HG03565 (cell line): Measurements from ENCODE around the gene NUDT16.
"Not testable (repeated sequence)": the region's sequence is repeated elsewhere in the genome, so short reads cannot be mapped to it uniquely, and the experiment has no call there.

Experiments
- ATAC-seq: cut with Tn5 transposase; IDR thresholded peaks from one replicate; pipeline ENCODE4 v1.9.1; 2021; ENCODE audit warnings: mild to moderate bottlenecking, moderate library complexity; ENCODE audit not compliant: unreplicated experiment

NUDT16 gene

DNA sequence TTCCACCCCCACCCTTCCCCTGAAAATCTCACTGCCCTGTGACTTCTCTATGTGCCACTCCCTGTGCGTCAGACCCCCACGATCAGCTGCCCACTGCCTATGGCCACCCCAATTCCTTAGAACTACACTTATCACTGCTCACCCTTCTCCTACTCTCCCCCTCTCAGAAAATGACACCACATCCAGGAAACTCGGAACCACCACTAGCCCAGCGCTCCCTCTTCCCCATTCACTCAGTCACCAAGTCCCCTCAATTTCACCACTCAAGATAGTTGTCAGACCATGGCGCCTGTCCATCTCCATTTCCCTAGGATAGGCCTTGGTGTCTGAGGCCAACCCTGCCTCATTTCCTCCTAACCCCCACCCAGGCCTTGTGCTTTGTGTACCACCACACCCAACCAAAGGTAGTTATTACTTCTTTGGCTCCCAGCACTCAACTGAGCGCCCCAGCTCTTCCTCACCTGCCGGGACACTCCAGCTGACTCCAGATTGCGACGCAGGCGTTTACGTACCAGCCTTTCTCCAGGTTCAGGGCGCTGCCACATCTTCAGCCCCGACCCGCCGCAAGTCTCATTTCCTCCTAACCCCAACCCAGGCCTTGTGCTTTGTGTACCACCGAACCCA is 641 bp upstream of the NUDT16 start:
- ATAC-seq, result not testable (repeated sequence)

- no peak for ATAC-seq
Measured at GRCh38 chr3:131386429-131387165, 5.0 kb downstream of the NUDT16 start.

GRCh38 chr3:131387796-131388489 is 6.4 kb downstream of the NUDT16 start:
- ATAC-seq, result no peak

- ATAC-seq, result no peak
Measured at GRCh38 chr3:131388490-131388799, 6.9 kb downstream of the NUDT16 start.

DNA sequence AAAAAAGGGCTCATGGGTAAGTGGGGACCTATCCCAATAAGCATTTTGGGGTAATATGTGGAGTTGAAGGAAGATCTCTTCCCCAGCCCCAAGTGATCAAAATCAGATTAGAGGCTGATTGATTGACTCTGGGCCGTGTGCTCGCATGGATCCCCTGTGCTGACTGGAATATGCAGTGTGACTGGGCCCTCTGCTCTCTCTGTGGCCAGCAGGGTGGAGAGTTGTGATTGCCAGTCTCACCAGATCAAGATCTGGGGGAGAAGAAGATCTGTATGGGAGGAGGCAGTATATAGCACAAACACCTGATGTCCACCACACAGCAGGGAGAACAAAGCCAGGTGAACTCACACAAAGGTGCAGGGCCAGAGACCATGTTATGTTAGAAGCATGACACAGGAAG is 8.8 kb downstream of the NUDT16 start:
- ATAC-seq, result no peak

DNA sequence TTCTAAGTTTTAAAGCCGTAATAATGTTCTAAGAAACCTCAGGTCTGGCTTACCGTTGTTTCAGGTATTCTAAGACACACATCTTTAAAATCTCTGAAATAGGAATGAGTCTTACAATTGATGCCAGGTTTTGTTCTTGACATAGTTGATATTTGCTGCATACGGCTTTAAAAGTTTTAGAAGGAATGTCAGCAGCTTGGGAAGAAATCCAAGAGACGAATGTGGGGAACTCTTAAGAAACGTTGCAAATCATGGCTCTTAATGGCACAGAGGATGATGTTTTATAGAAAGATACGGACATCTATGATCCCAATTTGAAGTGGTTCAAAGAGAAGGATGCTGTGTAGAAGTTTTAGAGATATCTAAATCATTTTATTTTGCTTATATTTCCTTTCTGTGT is 11.5 kb downstream of the NUDT16 start:
- no peak for ATAC-seq

DNA sequence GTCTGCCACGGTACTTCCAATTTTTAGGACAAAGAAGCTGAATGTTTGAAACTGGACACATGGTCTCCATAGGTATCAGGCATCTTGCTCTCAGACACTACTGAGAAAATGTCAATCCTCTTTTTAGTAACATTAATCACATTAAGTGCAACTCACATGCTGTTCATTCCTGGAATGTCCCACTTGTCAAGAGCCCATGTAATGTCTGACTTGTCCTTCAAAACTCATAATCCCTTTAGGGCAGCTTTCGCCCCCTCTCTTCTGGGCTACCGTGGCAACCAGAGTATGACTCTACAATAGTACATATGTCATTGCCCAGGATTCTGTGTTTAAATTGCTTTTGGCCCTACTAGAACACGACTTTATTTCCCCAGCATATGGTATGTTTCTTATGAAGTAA is 12.3 kb downstream of the NUDT16 start:
- ATAC-seq, result no peak

DNA sequence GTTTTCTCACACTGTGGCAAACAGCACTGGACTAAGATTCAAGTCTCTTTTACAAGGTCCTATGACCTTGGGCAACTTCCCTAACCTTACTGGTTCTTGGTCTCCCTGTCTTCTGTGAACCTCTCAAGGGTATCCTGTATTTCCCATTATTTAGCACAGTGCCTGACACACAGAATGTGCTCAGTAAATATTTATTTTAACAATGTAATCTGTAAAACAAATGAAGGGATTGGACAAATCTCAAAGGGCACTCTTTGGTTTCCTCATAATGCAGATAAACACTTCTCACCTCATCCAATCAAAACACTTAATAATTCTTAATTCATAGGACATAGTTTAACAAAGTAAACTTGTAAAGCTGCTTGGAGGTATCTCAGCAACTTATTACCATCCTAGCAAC is 12.8 kb downstream of the NUDT16 start:
- ATAC-seq, result no peak

GRCh38 chr3:131396170-131396569 is 14.6 kb downstream of the NUDT16 start:
- ATAC-seq, result no peak

DNA sequence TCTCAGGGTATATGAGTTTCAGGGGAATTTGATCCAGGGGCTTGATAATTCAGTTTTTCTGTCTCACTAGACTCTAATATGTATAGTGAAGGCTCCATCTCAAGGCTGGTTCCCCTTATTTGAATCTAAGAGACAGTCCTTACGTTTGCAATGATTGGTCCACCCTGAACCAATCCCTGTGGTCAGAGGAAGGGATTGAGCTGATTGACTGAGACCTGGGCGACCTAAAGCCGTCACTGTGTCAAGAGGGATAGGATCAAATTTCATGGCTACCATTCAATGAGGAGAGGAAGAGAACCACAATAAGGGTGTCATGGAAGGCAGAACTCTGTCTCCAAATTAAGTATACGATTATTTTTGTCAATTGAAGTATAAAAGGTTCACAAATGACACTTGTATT is 16.3 kb downstream of the NUDT16 start:
- no peak for ATAC-seq

DNA sequence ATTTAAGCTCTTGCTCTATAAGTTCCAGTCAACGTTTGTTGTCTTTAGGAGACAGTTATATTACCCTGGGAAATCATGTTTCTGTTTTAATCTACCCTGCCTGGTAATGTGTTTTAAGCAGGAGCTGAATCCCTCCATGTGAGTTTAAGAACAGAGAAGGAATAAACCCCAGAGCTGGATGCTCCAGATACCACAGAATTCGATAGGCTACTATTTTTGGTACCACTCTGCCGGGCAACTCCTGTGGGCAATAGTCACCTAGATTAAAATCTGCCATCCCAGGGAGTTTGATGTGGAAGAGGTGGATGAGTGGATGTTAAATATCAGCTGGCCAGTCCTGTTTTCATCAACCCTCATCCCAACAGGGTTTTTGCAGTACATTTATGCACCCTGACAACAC is 20.4 kb downstream of the NUDT16 start:
- no peak for ATAC-seq

DNA sequence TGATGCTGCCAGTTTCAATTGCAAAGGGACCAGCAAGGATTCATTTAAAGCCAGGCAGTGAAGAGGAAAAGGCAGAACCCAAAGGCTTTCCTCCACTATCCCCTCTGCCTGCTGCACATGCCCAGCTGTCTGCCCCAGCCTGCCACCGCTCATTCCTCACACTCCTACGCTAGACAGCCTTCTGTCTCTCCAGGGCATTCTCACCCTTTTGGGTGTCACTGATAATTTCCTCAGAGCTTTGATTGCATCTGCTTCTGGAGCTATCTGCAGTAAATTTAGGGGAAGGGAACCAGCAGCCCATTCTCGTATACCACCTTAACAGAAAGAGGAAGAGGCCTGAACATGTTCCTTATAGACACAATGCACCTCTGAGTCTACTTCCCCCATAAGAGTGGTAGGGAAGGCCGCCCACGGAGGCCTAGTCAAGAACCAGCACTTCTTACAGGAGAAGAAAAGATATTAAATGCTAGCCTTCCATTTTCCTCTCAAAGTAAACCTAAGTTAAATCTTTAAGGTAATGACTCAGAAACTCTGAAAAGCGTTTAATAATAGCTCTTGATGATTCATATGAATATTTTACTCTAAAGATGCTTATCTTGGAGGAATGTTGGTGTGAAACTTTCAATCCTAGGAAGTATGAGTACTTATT is 20.9 kb downstream of the NUDT16 start:
- peak; percentile 38 for ATAC-seq

DNA sequence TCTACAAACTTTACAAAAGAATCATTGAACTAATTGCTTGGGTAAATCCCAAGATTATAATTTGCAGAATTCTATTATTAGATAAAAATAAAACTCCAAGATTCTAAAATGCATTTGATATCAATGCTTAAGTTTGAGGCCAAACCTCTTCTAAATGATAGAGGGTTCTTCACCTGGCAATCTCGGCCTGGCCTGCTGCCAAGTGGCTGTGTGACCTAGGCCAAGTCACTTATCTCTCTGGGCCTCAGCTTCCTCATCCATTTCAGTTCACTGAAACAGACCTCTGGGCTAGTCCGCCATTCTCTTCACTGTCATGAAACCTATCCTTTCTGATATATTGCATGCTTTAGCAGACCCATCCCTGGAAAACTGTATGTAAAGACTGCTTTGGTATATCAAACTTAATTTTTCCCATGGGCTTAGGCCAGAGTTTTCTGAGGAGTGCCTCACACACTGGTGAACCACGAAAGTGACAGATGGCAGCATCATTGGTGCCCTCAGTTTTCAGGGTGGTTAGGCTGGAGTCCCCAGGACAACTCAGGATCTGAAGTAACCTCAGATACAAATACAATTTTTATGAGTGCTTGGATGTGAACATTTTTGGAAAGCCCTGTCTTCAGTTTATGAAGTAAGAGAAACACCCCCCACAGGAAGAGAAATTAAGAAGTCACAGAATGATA is 21.8 kb downstream of the NUDT16 start:
- no peak for ATAC-seq

- ATAC-seq, result no peak
Measured at GRCh38 chr3:131405411-131405810, 23.8 kb downstream of the NUDT16 start.

DNA sequence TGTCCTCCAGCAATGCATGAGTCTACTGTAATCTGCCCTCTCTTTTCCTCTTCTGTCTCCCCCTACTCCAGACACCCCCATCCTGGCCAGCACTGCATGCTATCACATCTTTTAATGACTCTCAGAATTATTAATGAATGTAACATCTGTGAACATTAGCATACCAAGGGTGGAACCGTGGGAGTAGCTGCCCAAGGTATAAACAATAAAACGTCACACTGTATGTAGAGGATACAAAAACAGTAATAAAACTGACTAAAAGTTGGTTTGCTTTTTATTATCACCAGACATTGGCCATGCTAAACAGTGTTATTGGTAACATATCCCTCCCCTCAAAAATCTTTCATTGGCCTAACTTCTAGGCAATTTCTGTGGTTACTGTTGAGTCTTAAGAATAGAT is 24.7 kb downstream of the NUDT16 start:
- ATAC-seq, result no peak

GRCh38 chr3:131417751-131418150 is 36.2 kb downstream of the NUDT16 start:
- no peak for ATAC-seq

- ATAC-seq, result no peak
Measured at GRCh38 chr3:131421301-131421700, 39.7 kb downstream of the NUDT16 start.

- ATAC-seq, result no peak
Measured at GRCh38 chr3:131421957-131422498, 40.5 kb downstream of the NUDT16 start.

DNA sequence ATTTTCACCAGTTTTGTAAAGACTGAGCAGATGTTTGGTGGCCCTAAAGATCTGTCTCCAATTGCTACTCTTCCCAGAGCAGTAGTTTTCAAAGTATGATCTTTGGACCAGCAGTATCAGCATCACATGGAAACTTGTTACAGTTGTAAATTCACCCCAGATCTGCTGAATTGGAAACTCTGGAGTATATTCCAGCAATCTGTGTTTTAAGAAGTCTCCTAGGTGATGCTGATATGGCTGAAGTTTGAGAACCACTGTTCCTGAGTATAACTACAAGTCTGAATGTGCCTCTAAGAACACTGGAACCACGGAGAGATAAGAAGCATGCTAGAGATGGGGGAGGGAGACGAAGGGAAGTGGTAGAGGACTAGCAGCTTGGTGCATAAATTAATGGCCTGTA is 45.7 kb downstream of the NUDT16 start:
- no peak for ATAC-seq

DNA sequence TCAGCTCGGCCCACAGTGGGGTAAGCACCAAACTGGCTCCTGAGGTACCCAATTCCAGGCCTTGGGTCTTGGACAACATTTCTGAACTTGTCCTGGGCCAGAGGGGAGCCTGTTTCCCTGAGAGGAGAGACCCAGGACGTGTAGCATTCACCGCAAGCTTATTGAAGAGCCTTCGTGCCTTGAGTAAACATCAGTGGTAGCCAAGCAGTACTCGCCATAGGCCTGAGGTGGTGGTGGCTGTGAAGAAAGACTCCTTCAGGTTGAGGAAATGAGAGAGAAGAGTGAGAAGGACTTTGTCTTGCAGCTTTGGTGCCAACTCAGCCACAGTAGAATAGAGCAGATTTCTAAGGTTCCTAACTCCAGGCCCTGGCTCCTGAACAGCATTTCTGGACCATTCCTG is 50.2 kb downstream of the NUDT16 start:
- ATAC-seq, result no peak

DNA sequence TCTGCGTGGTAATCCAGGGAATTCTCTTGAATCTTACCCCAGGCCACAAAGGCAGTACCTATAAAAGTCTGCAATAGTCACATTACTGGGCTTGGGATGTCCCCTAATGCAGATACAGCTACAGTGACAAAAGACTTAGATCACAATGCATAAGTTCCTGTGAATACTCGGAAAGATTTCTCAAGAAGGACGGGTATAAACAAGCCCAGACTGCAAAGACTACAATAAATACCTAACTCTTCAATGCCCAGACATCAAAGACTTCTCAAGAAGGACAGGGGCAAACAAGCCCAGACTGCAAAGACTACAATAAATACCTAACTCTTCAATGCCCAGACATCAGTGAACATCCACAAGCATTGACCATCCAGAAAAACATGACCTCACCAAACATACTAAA is 50.9 kb downstream of the NUDT16 start:
- no peak for ATAC-seq
